Parathyroid adenoma (tissue), 2 donors: ENCODE results near the gene TENM4.
"Not testable (repeated sequence)": the region's sequence is repeated elsewhere in the genome, so short reads cannot be mapped to it uniquely, and the experiment has no call there.

Experiments
- H2AFZ ChIP-seq: fragments of 300-600 bp; sonication (generic); one replicate; pipeline ENCODE4 v1.7.0; 2017; ENCODE audit warnings: antibody characterized with exemption, mild to moderate bottlenecking
- H3K27ac ChIP-seq: fragments of 300-600 bp; sonication (generic); one replicate; pipeline ENCODE4 v1.7.0; 2017
- H3K27me3 ChIP-seq: fragments of 300-600 bp; sonication (generic); one replicate; pipeline ENCODE4 v1.7.0; 2017; ENCODE audit warnings: low read length; ENCODE audit not compliant: control insufficient read depth, insufficient read depth
- H3K36me3 ChIP-seq: fragments of 300-600 bp; sonication (generic); one replicate; pipeline ENCODE4 v1.7.0; 2017; ENCODE audit warnings: low read length; ENCODE audit not compliant: control insufficient read depth, insufficient read depth
- H3K4me1 ChIP-seq: fragments of 300-600 bp; sonication (generic); one replicate; pipeline ENCODE4 v1.7.0; 2017; ENCODE audit warnings: control low read depth
- H3K4me2 ChIP-seq: fragments of 300-600 bp; sonication (generic); one replicate; pipeline ENCODE4 v1.7.0; 2017; ENCODE audit warnings: low read length
- H3K4me3 ChIP-seq: fragments of 300-600 bp; sonication (generic); one replicate; pipeline ENCODE4 v1.7.0; 2017; ENCODE audit warnings: low read depth, low read length
- H3K79me2 ChIP-seq: fragments of 300-600 bp; sonication (generic); one replicate; pipeline ENCODE4 v1.7.0; 2017; ENCODE audit warnings: control low read depth
- H3K9ac ChIP-seq: fragments of 300-600 bp; sonication (generic); one replicate; pipeline ENCODE4 v1.7.0; 2017; ENCODE audit warnings: mild to moderate bottlenecking
- H3K9me3 ChIP-seq: fragments of 300-600 bp; sonication (generic); one replicate; pipeline ENCODE4 v1.7.0; 2017; ENCODE audit warnings: low read length; ENCODE audit not compliant: control insufficient read depth
- TF ChIP-seq, protein P1 (sequence below): fragments of 300-600 bp; sonication (generic); IDR thresholded peaks from one replicate; pipeline ENCODE4 v1.7.0; 2017; ENCODE audit warnings: antibody characterized with exemption, mild to moderate bottlenecking
- donor health status: primary hyperparathyroidism.

TENM4 gene

DNA sequence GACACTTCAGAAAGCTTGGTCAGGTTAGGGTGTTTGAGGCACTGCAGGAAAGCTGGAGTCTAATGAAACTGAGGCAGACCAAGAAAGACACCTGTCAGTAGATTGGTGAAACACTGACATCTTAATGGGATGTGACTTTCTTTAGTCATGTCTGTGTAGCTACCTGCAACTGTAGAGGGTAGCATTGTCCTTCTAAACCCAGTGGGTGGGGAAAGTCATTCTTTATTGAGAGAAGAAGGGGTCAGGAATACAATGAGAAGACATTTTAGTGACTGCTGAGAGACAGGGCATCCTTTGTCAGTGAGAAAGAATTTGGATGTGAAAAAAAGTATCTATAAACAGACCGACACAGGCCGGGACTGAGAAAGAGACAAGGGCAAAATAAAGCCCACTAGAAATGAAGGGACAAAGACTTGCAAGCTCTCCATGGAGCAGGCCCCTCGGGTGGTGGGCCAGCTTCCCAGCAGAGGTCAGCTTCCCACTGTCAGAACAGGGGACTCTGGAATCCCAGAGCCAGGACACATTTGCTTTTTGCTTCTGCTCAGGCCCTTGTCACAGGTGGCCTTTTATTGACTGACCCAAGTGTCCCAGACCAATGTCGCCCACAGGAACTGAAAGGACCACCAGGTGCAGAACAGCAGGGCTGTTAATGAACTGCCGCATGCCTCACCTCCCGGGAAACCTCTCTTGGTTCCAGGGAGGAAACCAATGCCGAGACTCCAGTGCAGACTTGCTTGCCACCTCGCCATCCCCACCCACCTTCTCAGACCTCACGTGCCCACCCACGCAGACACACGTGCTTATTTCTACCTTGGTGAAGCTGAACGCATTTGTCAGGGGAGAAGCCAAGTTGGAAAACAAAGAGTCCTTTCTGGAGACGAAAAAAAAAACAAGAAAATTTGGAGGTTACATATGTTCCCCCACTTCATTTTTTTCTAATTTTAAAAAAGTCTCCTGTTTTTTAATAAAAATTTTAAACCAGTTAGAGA lies 212.8 kb downstream of the TENM4 start:
- H3K27ac ChIP-seq = no peak overlapping the region
- TF ChIP-seq, protein P1, sequence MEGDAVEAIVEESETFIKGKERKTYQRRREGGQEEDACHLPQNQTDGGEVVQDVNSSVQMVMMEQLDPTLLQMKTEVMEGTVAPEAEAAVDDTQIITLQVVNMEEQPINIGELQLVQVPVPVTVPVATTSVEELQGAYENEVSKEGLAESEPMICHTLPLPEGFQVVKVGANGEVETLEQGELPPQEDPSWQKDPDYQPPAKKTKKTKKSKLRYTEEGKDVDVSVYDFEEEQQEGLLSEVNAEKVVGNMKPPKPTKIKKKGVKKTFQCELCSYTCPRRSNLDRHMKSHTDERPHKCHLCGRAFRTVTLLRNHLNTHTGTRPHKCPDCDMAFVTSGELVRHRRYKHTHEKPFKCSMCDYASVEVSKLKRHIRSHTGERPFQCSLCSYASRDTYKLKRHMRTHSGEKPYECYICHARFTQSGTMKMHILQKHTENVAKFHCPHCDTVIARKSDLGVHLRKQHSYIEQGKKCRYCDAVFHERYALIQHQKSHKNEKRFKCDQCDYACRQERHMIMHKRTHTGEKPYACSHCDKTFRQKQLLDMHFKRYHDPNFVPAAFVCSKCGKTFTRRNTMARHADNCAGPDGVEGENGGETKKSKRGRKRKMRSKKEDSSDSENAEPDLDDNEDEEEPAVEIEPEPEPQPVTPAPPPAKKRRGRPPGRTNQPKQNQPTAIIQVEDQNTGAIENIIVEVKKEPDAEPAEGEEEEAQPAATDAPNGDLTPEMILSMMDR = no peak
- no peaks in the 10 kb centered on the region for H3K36me3 ChIP-seq

DNA sequence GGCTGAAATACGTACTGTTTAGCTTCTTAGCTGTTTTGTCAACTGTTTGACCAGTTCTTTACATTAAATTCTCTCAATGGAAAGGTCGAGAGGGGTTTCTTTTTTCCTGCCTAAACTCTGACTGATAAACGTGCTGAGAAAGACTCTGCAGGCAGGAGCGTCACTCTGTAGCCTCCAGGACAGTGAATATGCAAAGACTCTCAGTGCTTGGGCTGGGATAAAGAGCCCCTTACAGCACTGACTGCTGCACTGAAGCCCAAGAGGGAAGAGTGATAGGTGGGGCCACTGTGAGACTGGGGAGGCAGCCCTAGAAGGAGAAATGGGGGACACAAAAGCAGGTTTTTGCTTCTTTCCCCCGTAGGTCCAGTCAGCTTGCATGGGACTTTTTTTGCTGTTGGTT lies 213.5 kb downstream of the TENM4 start:
- H3K4me3 ChIP-seq = no peak overlapping the region
- H3K79me2 ChIP-seq = no peaks in the 10 kb centered on the region
- no peaks in the 10 kb centered on the region for H3K4me1 ChIP-seq
- H3K36me3 ChIP-seq = no peaks in the 10 kb centered on the region
- TF ChIP-seq, protein P1 = no peak
- no peak overlapping the region for H3K9ac ChIP-seq
- no peaks in the 10 kb centered on the region for H3K27me3 ChIP-seq
- H2AFZ ChIP-seq = no peak overlapping the region
- no peak overlapping the region for H3K4me2 ChIP-seq
- no peaks in the 10 kb centered on the region for H3K9me3 ChIP-seq
- H3K27ac ChIP-seq = no peak overlapping the region

More for the DNA sequence above, 212.8 kb downstream of the TENM4 start:
- no peaks in the 10 kb centered on the region for H3K79me2 ChIP-seq
- H3K4me2 ChIP-seq = no peak overlapping the region
- no peaks in the 10 kb centered on the region for H3K4me1 ChIP-seq
- no peak overlapping the region for H2AFZ ChIP-seq
- no peaks in the 10 kb centered on the region for H3K9me3 ChIP-seq
- no peak overlapping the region for H3K4me3 ChIP-seq
- no peaks in the 10 kb centered on the region for H3K27me3 ChIP-seq
- H3K9ac ChIP-seq = no peak overlapping the region

DNA sequence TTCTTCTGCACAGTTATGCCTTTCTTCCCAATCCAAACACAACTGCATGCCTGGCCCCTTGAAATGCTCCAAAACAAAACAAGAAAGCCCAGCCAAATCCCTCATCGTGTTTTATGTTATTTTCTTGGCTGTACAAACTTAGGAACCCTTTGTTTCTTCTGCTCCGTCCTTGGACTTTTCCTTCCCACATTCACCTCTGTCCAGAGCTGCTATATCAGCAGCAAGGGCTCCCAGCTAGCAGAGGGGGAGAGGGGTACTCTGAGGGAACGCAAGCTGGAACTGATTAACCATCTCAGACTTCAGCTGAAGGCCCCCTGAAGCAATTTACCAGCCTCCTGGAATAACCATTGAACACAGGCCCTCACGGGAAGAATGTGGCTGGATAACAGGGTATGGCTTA lies 214.7 kb downstream of the TENM4 start:
- Histone ChIP-seq H3K36me3 (no peaks in the 10 kb centered on the region), H3K27ac (no peak overlapping the region), H3K9me3 (no peaks in the 10 kb centered on the region), H3K27me3 (no peaks in the 10 kb centered on the region), H3K4me3 (no peak overlapping the region), H3K4me1 (no peaks in the 10 kb centered on the region), H3K4me2 (no peak overlapping the region), H3K9ac (no peak overlapping the region), H3K79me2 (no peaks in the 10 kb centered on the region), H2AFZ (no peak overlapping the region)
- TF ChIP-seq, protein P1 = no peak

DNA sequence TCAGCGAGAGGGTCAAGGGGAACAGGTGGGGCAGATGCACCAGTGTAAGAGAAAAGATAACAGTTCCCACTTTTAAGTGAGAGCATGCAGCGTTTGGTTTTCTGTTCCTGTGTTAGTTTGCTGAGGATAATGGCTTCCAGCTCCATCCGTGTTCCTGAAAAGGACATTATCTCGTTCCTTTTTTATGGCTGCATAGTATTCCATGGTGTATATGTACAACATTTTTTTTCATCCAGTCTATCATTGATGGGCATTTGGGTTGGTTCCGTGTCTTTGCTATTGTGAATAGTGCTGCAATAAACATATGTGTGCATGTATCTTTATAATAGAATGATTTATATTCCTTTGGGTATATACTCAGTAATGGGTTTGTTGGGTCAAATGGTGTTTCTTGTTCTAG lies 218.7 kb downstream of the TENM4 start:
- H3K4me3 ChIP-seq, H3K9ac ChIP-seq, H3K27me3 ChIP-seq, H3K27ac ChIP-seq, H3K4me2 ChIP-seq, H3K79me2 ChIP-seq, H2AFZ ChIP-seq, H3K36me3 ChIP-seq, H3K4me1 ChIP-seq, H3K9me3 ChIP-seq: not testable (repeated sequence)

DNA sequence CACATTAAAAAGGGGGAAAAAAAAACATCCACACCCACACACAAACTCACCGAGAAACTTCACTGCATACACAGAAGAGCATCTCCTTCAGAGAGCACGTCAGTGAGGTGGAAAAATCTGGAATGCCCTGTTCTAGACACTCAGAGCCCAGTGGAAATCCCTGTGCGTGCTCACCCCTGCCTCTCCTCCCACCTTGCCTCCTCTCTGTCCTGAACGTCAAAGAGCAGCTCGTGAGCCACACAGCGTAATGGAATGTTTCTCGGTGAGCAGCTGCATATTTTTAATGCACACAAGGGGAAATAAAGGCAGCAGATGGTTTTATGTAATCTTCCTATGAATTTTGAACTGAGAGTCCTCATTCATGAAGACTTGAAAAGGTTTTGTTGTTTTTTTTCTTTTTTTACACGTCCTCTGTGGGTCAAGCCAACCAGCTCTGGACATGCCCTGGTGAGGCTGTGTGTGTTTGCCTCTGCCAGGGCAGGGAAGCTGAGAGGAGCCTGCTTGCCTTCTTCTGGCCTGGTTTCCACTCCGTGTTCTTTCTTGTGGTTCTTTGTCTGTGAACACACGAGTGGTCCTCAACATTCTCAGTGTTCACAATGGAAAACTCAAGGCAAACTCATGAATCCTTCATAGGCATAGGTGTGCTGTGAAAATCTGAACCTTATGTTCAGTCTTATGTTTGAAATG lies 219.2 kb downstream of the TENM4 start:
- H3K4me3 ChIP-seq = no peak overlapping the region
- H3K9me3 ChIP-seq = no peaks in the 10 kb centered on the region
- H3K79me2 ChIP-seq = no peaks in the 10 kb centered on the region
- no peak overlapping the region for H3K4me2 ChIP-seq
- no peak overlapping the region for H3K9ac ChIP-seq
- no peaks in the 10 kb centered on the region for H3K36me3 ChIP-seq
- TF ChIP-seq, protein P1 = no peak
- no peak overlapping the region for H2AFZ ChIP-seq
- no peak overlapping the region for H3K27ac ChIP-seq
- H3K4me1 ChIP-seq = no peaks in the 10 kb centered on the region
- H3K27me3 ChIP-seq = no peaks in the 10 kb centered on the region
